Measurements from ENCODE around the gene CFAP299. TPM values are rescaled to one million over a fixed set of nuclear protein-coding genes. Genes with fewer than 3 reads are reported as not detected.

Gene CFAP299
- total and polyA plus RNA-seq, 2 of the 8 experiments (the other 6 are each of a cell fraction or from before 2014, with no cell fraction given) = not detected

DNA sequence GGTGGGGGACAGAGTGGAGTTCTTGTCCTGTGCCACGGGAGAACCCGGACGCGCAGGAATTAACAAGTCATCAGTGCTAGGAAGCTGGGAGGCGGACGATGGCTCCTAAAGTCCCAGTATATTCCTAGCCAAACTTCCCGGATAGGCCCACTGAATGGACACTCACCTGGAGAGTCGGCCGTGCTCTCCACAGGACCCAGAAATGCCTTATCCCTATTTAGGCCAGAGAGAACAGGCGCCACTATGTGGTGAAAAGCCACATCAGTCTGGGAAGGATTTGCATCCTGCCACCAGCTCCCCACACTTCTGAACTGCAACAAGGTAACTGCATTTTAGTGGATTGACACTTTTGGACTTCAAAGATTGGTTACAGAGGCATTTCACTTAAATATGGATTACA lies 1.1 kb downstream of the CFAP299 start:
- no peak overlapping the region for H3K27ac ChIP-seq (ENCODE audit: low read depth, low read length)
- no peak overlapping the region for H4K91ac ChIP-seq (replicated peaks; ENCODE audit: insufficient read length, low read length)
- CTCF ChIA-PET (ENCODE audit: partially characterized antibody) = interaction anchor here (0.7 to 5.3 kb wide), 19 partner anchors 11 to 1385 kb away, joined by 3 to 37 read pairs (median 3); partner anchors contain the start of gene FGF5
- no peak overlapping the region for H3K14ac ChIP-seq (ENCODE audit: insufficient read length)
- H2BK5ac ChIP-seq (ENCODE audit: low read depth, low read length) = no peak overlapping the region
- WGBS, 2 experiments (ENCODE audit: extremely low coverage in 1 of 2, insufficient coverage in 1 of 2, insufficient read length in 1 of 2, insufficient replicate concordance in 2 of 2, low coverage in 1 of 2, low lambda C conversion rate in 2 of 2, missing lambda C conversion rate in 1 of 2) = 37% methylated on average over 10 of the region's 10 CpGs; no CpG with 5 or more reads in 1 of the 2 experiments
- no peak overlapping the region for H3K4ac ChIP-seq (replicated peaks; ENCODE audit: insufficient read length, low read depth, low read length)
- peak; percentile 57 for FAIRE-seq
- no peaks in the 10 kb centered on the region for H3K36me3 ChIP-seq (ENCODE audit: control insufficient read depth in 2 of 4, insufficient read depth in 4 of 4, low read length in 3 of 4)
- peak overlapping the region in 2 of 4 experiments; percentile 81 to 84; a peak in 3 of 8 replicates for H3K4me3 ChIP-seq (ENCODE audit: extremely low read depth in 1 of 4, insufficient read depth in 2 of 4, low read depth in 3 of 4, low read length in 4 of 4)
- TF ChIP-seq RXRA (IDR thresholded peaks at IDR 0.05; ENCODE audit: insufficient read depth, low read depth, low read length) (no peak), RAD21 (IDR thresholded peaks at IDR 0.05 in 1 of 2, conservative IDR thresholded peaks at IDR 0.05 in 1 of 2; ENCODE audit: low read depth in 2 of 2, low read length in 2 of 2) (peak; percentile 62 to 69), JUND (IDR thresholded peaks at IDR 0.05; ENCODE audit: low read length) (no peak), FOSL1 (IDR thresholded peaks at IDR 0.05; ENCODE audit: insufficient read depth, low read depth, low read length) (no peak), CTCF (IDR thresholded peaks at IDR 0.05; ENCODE audit: control extremely low read depth in 1 of 3, insufficient read depth in 1 of 3, low read depth in 1 of 3, low read length in 3 of 3) (peak; percentile 47 to 62 (median 57))
- peak in 1 of 2 experiments; percentile 50 for DNase-seq (ENCODE audit: low read depth in 1 of 2, low spot score in 2 of 2)
- peaks cover 2% of the 10 kb centered on the region; the same call in 1 of the 2 replicates for H3K23me2 ChIP-seq (ENCODE audit: low read depth, low read length)
- H4K5ac ChIP-seq (ENCODE audit: insufficient read length, low read depth, low read length) = no peak overlapping the region
- no peak overlapping the region for H2BK15ac ChIP-seq (ENCODE audit: low read length)
- POLR2A ChIA-PET (ENCODE audit: partially characterized antibody) = interaction anchor here (0.8 kb wide), 2 partner anchors 116 to 717 kb away, joined by 3 read pairs; no protein-coding TSS in a partner anchor
- H3K79me2 ChIP-seq (ENCODE audit: control insufficient read depth in 1 of 2, insufficient read depth in 2 of 2, low read length in 2 of 2) = no peaks in the 10 kb centered on the region
- H2AFZ ChIP-seq (ENCODE audit: low read length) = no peak overlapping the region
- peaks cover 0 to 11% (median 9%) of the 10 kb centered on the region in 4 experiments; a peak in 6 of 7 replicates for H3K27me3 ChIP-seq (replicated peaks in 1 of 4; ENCODE audit: control insufficient read depth in 3 of 4, extremely low read depth in 1 of 4, insufficient read depth in 3 of 4, low read length in 3 of 4)
- peak overlapping the region; percentile 54 to 93; a peak in 3 of 4 replicates for H3K4me2 ChIP-seq (ENCODE audit: insufficient read depth in 1 of 2, low read depth in 2 of 2, low read length in 2 of 2)
- H2AK5ac ChIP-seq (ENCODE audit: low read depth, low read length) = no peak overlapping the region
- no peak overlapping the region for H3K9ac ChIP-seq (replicated peaks in 1 of 4; ENCODE audit: extremely low read depth in 1 of 4, low read depth in 3 of 4, low read length in 3 of 4)
- H3K9me3 ChIP-seq (ENCODE audit: insufficient read depth in 2 of 2, low read depth in 1 of 2, low read length in 1 of 2) = no peaks in the 10 kb centered on the region
- no peak overlapping the region for H2BK20ac ChIP-seq (ENCODE audit: low read length)
- no peaks in the 10 kb centered on the region for H3K79me1 ChIP-seq (ENCODE audit: low read depth, low read length)
- H4K8ac ChIP-seq (ENCODE audit: extremely low read depth, insufficient read depth, low read length) = no peak overlapping the region
- H3K18ac ChIP-seq (ENCODE audit: extremely low read depth, low read length) = no peak overlapping the region
- no peak overlapping the region for H2BK12ac ChIP-seq (ENCODE audit: low read depth, low read length)
- no peak overlapping the region for H3K23ac ChIP-seq (ENCODE audit: insufficient read length)
- H3K56ac ChIP-seq (replicated peaks; ENCODE audit: insufficient read length, low read depth, low read length) = no peak overlapping the region
- no peaks in the 10 kb centered on the region; a peak in 1 of 7 replicates for H3K4me1 ChIP-seq (replicated peaks in 1 of 4; ENCODE audit: control insufficient read depth in 3 of 4, insufficient read depth in 4 of 4, low read length in 3 of 4)
- no peak overlapping the region for H2BK120ac ChIP-seq (replicated peaks; ENCODE audit: low read depth, low read length)
- no peaks in the 10 kb centered on the region for H4K20me1 ChIP-seq (replicated peaks in 1 of 2; ENCODE audit: control insufficient read depth in 1 of 2, insufficient read depth in 2 of 2, low read length in 2 of 2)
